Stimulated activated CD8-positive, alpha-beta memory T cell treated with anti-CD3 and anti-CD28 coated beads, Interleukin-7, amount 100 ng/mL, for 48 hours (primary cell): ENCODE data around the gene PDE8A.
"Not testable (repeated sequence)": the region's sequence is repeated elsewhere in the genome, so short reads cannot be mapped to it uniquely, and the experiment has no call there.

Experiments used
- DNase-seq, 2 donors: peaks; one replicate each; pipeline ENCODE4 v3.0.0-alpha.2; 2020; ENCODE audit warnings: low read depth in 1 of 2; ENCODE audit errors: extremely low read depth in 1 of 2

PDE8A gene

GRCh38 chr15:85008474-85009260 is 27.0 kb downstream of the PDE8A start:
- DNase-seq, result no peak

GRCh38 chr15:85009435-85009834 is 27.8 kb downstream of the PDE8A start:
- no peak for DNase-seq

GRCh38 chr15:85010071-85010385 is 28.4 kb downstream of the PDE8A start:
- DNase-seq, result no peak

GRCh38 chr15:85010386-85011159 is 28.9 kb downstream of the PDE8A start:
- DNase-seq, result no peak

- no peak for DNase-seq
These were observed 29.5 kb downstream of the PDE8A start for GRCh38 chr15:85011160-85011571.

GRCh38 chr15:85011724-85012123 is 30.1 kb downstream of the PDE8A start:
- DNase-seq, result not testable (repeated sequence)

GRCh38 chr15:85013785-85014184 is 32.1 kb downstream of the PDE8A start:
- no peak for DNase-seq

- DNase-seq, result no peak
These were observed 33.3 kb downstream of the PDE8A start for GRCh38 chr15:85014932-85015331.

- DNase-seq, result no peak
These were observed 34.6 kb downstream of the PDE8A start for GRCh38 chr15:85016275-85016674.

GRCh38 chr15:85019815-85020590 is 38.3 kb downstream of the PDE8A start:
- no peak for DNase-seq

- DNase-seq, result no peak
These were observed 39.8 kb downstream of the PDE8A start for GRCh38 chr15:85021409-85021808.

- no peak for DNase-seq
These were observed 41.3 kb downstream of the PDE8A start for GRCh38 chr15:85022860-85023403.

GRCh38 chr15:85024003-85024402 is 42.3 kb downstream of the PDE8A start:
- no peak for DNase-seq

GRCh38 chr15:85024509-85025336 is 43.1 kb downstream of the PDE8A start:
- no peak for DNase-seq

- DNase-seq, result no peak
These were observed 44.0 kb downstream of the PDE8A start for GRCh38 chr15:85025516-85026251.

- DNase-seq, result no peak
These were observed 44.8 kb downstream of the PDE8A start for GRCh38 chr15:85026304-85027032.

- DNase-seq, result no peak
These were observed 45.4 kb downstream of the PDE8A start for GRCh38 chr15:85027033-85027380.

GRCh38 chr15:85027421-85027820 is 45.8 kb downstream of the PDE8A start:
- DNase-seq, result no peak

GRCh38 chr15:85028416-85028815 is 46.8 kb downstream of the PDE8A start:
- no peak for DNase-seq
